Measurements from ENCODE around the gene IFNG-AS1. TPM values are rescaled to one million over a fixed set of nuclear protein-coding genes. Genes with fewer than 3 reads are reported as not detected.

IFNG-AS1 gene
- total RNA-seq, 4 donors from 2014 or later = not detected

- H3K36me3 ChIP-seq = no peaks in the 10 kb centered on the region
- peak overlapping the region in 1 of 4 donors; percentile 3 for H3K27ac ChIP-seq
- no peaks in the 10 kb centered on the region for H3K9me3 ChIP-seq
- peaks cover 0 to 19% (median 4%) of the 10 kb centered on the region in 3 donors for H3K4me1 ChIP-seq
- no peak overlapping the region for H3K4me3 ChIP-seq
- no peak for TF ChIP-seq POLR2A (IDR thresholded peaks at IDR 0.05)
- TF ChIP-seq POLR2AphosphoS5 (IDR thresholded peaks at IDR 0.05) = peak; percentile 29
- TF ChIP-seq CTCF (IDR thresholded peaks at IDR 0.05) = peak; percentile 69 to 84 (median 81)
- ATAC-seq = peak; percentile 81
- 3 to 7% methylated on average over 5 of the region's 5 CpGs for WGBS, 2 donors (ENCODE audit: low coverage in 1 of 2)
- no peaks in the 10 kb centered on the region for H3K27me3 ChIP-seq
Observed at GRCh38 chr12:67943141-67943892, 45.9 kb upstream of the IFNG-AS1 start.

GRCh38 chr12:67944093-67944492 is 45.2 kb upstream of the IFNG-AS1 start:
- TF ChIP-seq POLR2A (IDR thresholded peaks at IDR 0.05) = no peak
- no peak for TF ChIP-seq POLR2AphosphoS5 (IDR thresholded peaks at IDR 0.05)
- no peak for TF ChIP-seq CTCF (IDR thresholded peaks at IDR 0.05)
- TF ChIP-seq EP300 (IDR thresholded peaks at IDR 0.05) = no peak
- ATAC-seq = no peak

GRCh38 chr12:67952787-67953186 is 36.5 kb upstream of the IFNG-AS1 start:
- H3K4me1 ChIP-seq = no peaks in the 10 kb centered on the region
- TF ChIP-seq CTCF (IDR thresholded peaks at IDR 0.05) (no peak), EP300 (IDR thresholded peaks at IDR 0.05) (no peak), POLR2A (IDR thresholded peaks at IDR 0.05) (no peak), POLR2AphosphoS5 (IDR thresholded peaks at IDR 0.05) (no peak)
- H3K36me3 ChIP-seq = no peaks in the 10 kb centered on the region
- no peak for ATAC-seq
- no peaks in the 10 kb centered on the region for H3K27me3 ChIP-seq
- H3K4me3 ChIP-seq = no peak overlapping the region
- 83 to 100% methylated on average over 2 of the region's 2 CpGs for WGBS, 2 donors (ENCODE audit: low coverage in 1 of 2)
- no peak overlapping the region for H3K27ac ChIP-seq
- no peaks in the 10 kb centered on the region for H3K9me3 ChIP-seq

More at GRCh38 chr12:67944093-67944492, 45.2 kb upstream of the IFNG-AS1 start:
- no peaks in the 10 kb centered on the region for H3K27me3 ChIP-seq
- H3K4me1 ChIP-seq = peaks cover 0 to 19% (median 4%) of the 10 kb centered on the region in 3 donors
- 66 to 68% methylated on average over 3 to 5 of the region's 5 CpGs for WGBS, 2 donors (ENCODE audit: low coverage in 1 of 2)
- H3K27ac ChIP-seq = no peak overlapping the region
- H3K9me3 ChIP-seq = no peaks in the 10 kb centered on the region
- H3K4me3 ChIP-seq = no peak overlapping the region
- no peaks in the 10 kb centered on the region for H3K36me3 ChIP-seq

GRCh38 chr12:67957383-67957782 is 31.9 kb upstream of the IFNG-AS1 start:
- H3K4me3 ChIP-seq = no peak overlapping the region
- WGBS, 2 donors (ENCODE audit: low coverage in 1 of 2) = 77 to 80% methylated on average over 3 to 4 of the region's 4 CpGs
- no peaks in the 10 kb centered on the region for H3K36me3 ChIP-seq
- TF ChIP-seq EP300 (IDR thresholded peaks at IDR 0.05) (no peak), POLR2AphosphoS5 (IDR thresholded peaks at IDR 0.05) (no peak), CTCF (IDR thresholded peaks at IDR 0.05) (no peak), POLR2A (IDR thresholded peaks at IDR 0.05) (no peak)
- no peaks in the 10 kb centered on the region for H3K4me1 ChIP-seq
- H3K27me3 ChIP-seq = no peaks in the 10 kb centered on the region
- no peaks in the 10 kb centered on the region for H3K9me3 ChIP-seq
- H3K27ac ChIP-seq = no peak overlapping the region
- ATAC-seq = no peak

- WGBS, 2 donors (ENCODE audit: low coverage in 1 of 2) = 50 to 75% methylated on average over 3 to 4 of the region's 4 CpGs
- H3K4me1 ChIP-seq = no peaks in the 10 kb centered on the region
- H3K27ac ChIP-seq = no peak overlapping the region
- no peaks in the 10 kb centered on the region for H3K9me3 ChIP-seq
- TF ChIP-seq POLR2AphosphoS5 (IDR thresholded peaks at IDR 0.05) (no peak), CTCF (IDR thresholded peaks at IDR 0.05) (no peak), POLR2A (IDR thresholded peaks at IDR 0.05) (no peak), EP300 (IDR thresholded peaks at IDR 0.05) (no peak)
- no peak overlapping the region for H3K4me3 ChIP-seq
- no peaks in the 10 kb centered on the region for H3K27me3 ChIP-seq
- H3K36me3 ChIP-seq = no peaks in the 10 kb centered on the region
- no peak for ATAC-seq
Observed at GRCh38 chr12:67958187-67958586, 31.1 kb upstream of the IFNG-AS1 start.

All from gastroesophageal sphincter (tissue), 4 donors.